ENCODE data around the gene LMNTD2. TPM values are rescaled to one million over a fixed set of nuclear protein-coding genes. Genes with fewer than 3 reads are reported as not detected.

Gene LMNTD2
- total and polyA plus RNA-seq, 2 of the 13 experiments (the other 11 are each of a cell fraction or from before 2014, with no cell fraction given): 1.1 to 3.1 TPM

DNA sequence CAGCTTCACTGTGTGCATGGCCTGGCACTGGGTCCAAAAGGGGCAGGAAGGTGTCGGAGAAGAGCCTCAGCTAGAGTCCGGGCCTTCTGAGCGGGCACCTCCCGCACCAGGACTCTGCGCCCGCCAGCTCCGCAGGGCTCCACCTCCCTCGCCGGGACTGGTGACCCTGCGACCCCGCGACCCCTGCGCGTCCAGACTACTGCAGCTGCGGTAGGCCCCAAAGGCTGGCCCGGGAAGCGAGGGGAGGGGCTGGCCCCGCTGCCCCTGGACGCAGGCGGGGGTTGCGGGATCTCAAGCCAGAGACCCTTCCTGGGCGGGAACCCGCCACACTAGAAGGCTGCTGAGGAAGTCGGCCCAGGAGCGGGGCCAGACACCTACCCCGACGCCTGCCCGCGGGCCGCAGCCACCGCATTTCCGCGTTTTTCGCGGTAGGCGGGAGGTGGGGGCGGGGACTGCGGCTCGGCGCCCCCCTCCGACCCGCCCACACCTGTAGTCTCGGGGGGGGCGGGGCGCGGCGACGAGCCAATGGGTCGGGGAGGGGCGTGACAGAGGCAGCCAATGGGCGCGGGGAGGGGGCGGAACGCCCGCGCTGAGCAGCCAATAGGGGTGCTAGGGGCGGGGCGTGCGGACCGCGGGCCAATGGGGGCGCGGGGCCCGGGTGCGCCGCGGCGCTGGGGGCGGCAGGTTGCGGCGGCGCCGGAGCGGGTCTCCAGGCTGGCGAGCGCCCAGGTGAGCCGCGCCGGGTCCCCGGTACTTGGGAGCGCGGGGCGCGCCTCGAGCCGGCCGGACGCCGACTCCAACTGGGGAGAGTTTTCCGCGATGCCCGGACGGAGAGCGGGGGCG lies at the start of gene LMNTD2, which contains the start of gene RASSF7 (continued):
- TF ChIP-seq, protein P1, sequence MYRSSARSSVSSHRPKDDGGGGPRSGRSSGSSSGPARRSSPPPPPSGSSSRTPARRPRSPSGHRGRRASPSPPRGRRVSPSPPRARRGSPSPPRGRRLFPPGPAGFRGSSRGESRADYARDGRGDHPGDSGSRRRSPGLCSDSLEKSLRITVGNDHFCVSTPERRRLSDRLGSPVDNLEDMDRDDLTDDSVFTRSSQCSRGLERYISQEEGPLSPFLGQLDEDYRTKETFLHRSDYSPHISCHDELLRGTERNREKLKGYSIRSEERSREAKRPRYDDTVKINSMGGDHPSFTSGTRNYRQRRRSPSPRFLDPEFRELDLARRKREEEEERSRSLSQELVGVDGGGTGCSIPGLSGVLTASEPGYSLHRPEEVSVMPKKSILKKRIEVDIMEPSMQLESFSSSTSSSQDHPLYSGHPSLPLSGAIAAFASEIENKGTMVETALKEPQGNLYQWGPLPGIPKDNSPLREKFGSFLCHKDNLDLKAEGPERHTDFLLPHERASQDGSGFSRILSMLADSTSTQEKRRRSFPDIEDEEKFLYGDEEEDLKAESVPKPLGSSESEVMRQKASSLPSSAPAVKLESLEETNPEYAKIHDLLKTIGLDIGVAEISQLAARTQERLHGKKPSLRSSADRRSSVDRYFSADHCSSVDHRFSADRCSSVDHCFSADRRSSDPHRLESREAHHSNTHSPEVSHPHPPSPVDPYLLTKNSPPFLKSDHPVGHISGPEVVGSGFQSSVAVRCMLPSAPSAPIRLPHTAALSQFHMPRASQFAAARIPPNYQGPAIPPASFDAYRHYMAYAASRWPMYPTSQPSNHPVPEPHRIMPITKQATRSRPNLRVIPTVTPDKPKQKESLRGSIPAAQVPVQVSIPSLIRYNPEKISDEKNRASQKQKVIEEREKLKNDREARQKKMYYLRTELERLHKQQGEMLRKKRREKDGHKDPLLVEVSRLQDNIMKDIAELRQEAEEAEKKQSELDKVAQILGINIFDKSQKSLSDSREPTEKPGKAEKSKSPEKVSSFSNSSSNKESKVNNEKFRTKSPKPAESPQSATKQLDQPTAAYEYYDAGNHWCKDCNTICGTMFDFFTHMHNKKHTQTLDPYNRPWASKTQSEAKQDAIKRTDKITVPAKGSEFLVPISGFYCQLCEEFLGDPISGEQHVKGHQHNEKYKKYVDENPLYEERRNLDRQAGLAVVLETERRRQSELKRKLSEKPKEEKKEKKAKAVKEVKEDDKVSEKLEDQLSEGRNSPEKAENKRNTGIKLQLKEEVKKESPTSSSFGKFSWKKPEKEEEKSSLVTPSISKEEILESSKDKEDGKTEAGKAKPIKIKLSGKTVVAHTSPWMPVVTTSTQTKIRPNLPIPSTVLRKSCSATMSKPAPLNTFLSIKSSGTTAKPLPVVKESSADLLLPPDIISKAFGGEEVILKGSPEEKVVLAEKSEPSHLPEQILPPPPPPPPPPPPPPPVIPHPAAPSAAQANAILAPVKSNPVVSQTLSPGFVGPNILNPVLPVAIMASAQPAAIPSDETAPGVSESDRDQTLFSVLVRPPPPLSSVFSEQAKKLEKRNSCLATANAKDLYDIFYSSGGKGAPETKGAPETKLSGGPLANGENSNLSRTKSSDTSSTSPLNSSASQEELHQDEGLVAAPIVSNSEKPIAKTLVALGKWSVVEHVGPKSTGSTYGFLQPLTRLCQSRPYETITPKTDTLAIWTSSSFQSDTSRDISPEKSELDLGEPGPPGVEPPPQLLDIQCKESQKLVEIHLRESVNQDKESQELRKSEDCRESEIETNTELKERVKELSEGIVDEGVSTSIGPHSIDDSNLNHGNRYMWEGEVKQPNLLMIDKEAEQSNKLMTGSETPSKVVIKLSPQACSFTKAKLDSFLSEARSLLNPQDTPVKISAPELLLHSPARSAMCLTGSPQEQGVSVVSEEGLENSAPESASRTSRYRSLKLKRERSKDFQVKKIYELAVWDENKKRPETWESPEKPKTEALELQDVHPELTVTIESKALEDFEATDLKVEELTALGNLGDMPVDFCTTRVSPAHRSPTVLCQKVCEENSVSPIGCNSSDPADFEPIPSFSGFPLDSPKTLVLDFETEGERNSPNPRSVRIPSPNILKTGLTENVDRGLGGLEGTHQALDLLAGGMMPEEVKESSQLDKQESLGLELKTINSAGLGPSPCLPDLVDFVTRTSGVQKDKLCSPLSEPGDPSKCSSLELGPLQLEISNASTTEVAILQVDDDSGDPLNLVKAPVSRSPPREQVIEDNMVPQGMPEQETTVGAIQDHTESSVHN (CRISPR knock-in tag; IDR thresholded peaks at IDR 0.05): no peak
- peak; percentile 68; the same call in 1 of the 2 replicates for TF ChIP-seq GFI1 (CRISPR knock-in tag; IDR thresholded peaks at IDR 0.05; ENCODE audit: borderline replicate concordance)
- peak; percentile 87 to 94 for TF ChIP-seq NR2F1 (CRISPR knock-in tag; IDR thresholded peaks at IDR 0.05)
- 0 out of 2 replicates have a peak, but pooled peaks have one; percentile 23 for TF ChIP-seq BCL6 (CRISPR knock-in tag; IDR thresholded peaks at IDR 0.05)
- TF ChIP-seq, protein P2, sequence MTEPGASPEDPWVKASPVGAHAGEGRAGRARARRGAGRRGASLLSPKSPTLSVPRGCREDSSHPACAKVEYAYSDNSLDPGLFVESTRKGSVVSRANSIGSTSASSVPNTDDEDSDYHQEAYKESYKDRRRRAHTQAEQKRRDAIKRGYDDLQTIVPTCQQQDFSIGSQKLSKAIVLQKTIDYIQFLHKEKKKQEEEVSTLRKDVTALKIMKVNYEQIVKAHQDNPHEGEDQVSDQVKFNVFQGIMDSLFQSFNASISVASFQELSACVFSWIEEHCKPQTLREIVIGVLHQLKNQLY (CRISPR knock-in tag; IDR thresholded peaks at IDR 0.05): no peak; the same call in 1 of the 2 replicates
- TF ChIP-seq CCAR2 (optimal IDR thresholded peaks at IDR 0.05; ENCODE audit: low read depth, low read length): no peak
- TF ChIP-seq RBFOX2 (IDR thresholded peaks at IDR 0.05; ENCODE audit: low read depth, low read length): peak; percentile 74
- TF ChIP-seq ZNF205 (CRISPR knock-in tag; IDR thresholded peaks at IDR 0.05): 0 out of 2 replicates have a peak, but pooled peaks have one; percentile 18
- TF ChIP-seq ZNF317 (CRISPR knock-in tag; IDR thresholded peaks at IDR 0.05): peak; percentile 72; the same call in 1 of the 2 replicates
- TF ChIP-seq, protein P3, sequence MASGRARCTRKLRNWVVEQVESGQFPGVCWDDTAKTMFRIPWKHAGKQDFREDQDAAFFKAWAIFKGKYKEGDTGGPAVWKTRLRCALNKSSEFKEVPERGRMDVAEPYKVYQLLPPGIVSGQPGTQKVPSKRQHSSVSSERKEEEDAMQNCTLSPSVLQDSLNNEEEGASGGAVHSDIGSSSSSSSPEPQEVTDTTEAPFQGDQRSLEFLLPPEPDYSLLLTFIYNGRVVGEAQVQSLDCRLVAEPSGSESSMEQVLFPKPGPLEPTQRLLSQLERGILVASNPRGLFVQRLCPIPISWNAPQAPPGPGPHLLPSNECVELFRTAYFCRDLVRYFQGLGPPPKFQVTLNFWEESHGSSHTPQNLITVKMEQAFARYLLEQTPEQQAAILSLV (CRISPR knock-in tag; IDR thresholded peaks at IDR 0.05; ENCODE audit: borderline replicate concordance): no peak; the same call in 1 of the 2 replicates
- no peak for TF ChIP-seq KAT2B (IDR thresholded peaks at IDR 0.05; ENCODE audit: borderline replicate concordance, low read depth, low read length)
- TF ChIP-seq CC2D1A (CRISPR knock-in tag; IDR thresholded peaks at IDR 0.05): no peak
- TF ChIP-seq, protein P4, sequence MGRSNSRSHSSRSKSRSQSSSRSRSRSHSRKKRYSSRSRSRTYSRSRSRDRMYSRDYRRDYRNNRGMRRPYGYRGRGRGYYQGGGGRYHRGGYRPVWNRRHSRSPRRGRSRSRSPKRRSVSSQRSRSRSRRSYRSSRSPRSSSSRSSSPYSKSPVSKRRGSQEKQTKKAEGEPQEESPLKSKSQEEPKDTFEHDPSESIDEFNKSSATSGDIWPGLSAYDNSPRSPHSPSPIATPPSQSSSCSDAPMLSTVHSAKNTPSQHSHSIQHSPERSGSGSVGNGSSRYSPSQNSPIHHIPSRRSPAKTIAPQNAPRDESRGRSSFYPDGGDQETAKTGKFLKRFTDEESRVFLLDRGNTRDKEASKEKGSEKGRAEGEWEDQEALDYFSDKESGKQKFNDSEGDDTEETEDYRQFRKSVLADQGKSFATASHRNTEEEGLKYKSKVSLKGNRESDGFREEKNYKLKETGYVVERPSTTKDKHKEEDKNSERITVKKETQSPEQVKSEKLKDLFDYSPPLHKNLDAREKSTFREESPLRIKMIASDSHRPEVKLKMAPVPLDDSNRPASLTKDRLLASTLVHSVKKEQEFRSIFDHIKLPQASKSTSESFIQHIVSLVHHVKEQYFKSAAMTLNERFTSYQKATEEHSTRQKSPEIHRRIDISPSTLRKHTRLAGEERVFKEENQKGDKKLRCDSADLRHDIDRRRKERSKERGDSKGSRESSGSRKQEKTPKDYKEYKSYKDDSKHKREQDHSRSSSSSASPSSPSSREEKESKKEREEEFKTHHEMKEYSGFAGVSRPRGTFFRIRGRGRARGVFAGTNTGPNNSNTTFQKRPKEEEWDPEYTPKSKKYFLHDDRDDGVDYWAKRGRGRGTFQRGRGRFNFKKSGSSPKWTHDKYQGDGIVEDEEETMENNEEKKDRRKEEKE (IDR thresholded peaks at IDR 0.05): no peak
- peak; percentile 89 for TF ChIP-seq ELF4 (CRISPR knock-in tag; IDR thresholded peaks at IDR 0.05; ENCODE audit: borderline replicate concordance)
- peak; percentile 33; the same call in 1 of the 2 replicates for TF ChIP-seq MTA1 (CRISPR knock-in tag; IDR thresholded peaks at IDR 0.05; ENCODE audit: borderline replicate concordance)

Data from HepG2 (cell line).